GM12873 (cell line): ENCODE measurements around the gene NPTN.

Experiments used
- CTCF ChIP-seq: IDR thresholded peaks from 2 replicates; pipeline ENCODE4 v1.5.1; 2012; ENCODE audit warnings: low read depth, mild to moderate bottlenecking, moderate library complexity, low read length, control low read depth; ENCODE audit not compliant: insufficient read depth; ENCODE audit errors: missing control alignments

The NPTN gene

GRCh38 chr15:73620078-73620477 is 13.1 kb downstream of the NPTN start:
- TF ChIP-seq CTCF, result no peak

- TF ChIP-seq CTCF, result no peak
Measured at GRCh38 chr15:73617913-73618312, 15.3 kb downstream of the NPTN start.

GRCh38 chr15:73617301-73617831 is 15.8 kb downstream of the NPTN start:
- no peak for TF ChIP-seq CTCF

GRCh38 chr15:73608941-73609340 is 24.2 kb downstream of the NPTN start:
- TF ChIP-seq CTCF, result no peak

- no peak for TF ChIP-seq CTCF
Measured at GRCh38 chr15:73608475-73608874, 24.7 kb downstream of the NPTN start.

- TF ChIP-seq CTCF, result no peak
Measured at GRCh38 chr15:73607843-73608242, 25.3 kb downstream of the NPTN start.

GRCh38 chr15:73607405-73607804 is 25.8 kb downstream of the NPTN start:
- no peak for TF ChIP-seq CTCF

- TF ChIP-seq CTCF, result no peak
Measured at GRCh38 chr15:73605759-73606436, 27.3 kb downstream of the NPTN start.
